Measurements from ENCODE around the gene AGFG2.
"Not testable (repeated sequence)": the region's sequence is repeated elsewhere in the genome, so short reads cannot be mapped to it uniquely, and the experiment has no call there.

AGFG2 gene

GRCh38 chr7:100519580-100519979, 19.4 kb upstream of the AGFG2 start:
- FAIRE-seq (no peak), DNase-seq (ENCODE audit: low spot score) (no peak)

GRCh38 chr7:100520138-100520537, 18.9 kb upstream of the AGFG2 start:
- no peak for DNase-seq (ENCODE audit: low spot score)
- no peak for FAIRE-seq

- DNase-seq (ENCODE audit: low spot score) = no peak
- no peak for FAIRE-seq
Observed at GRCh38 chr7:100521076-100521475, 17.9 kb upstream of the AGFG2 start.

GRCh38 chr7:100521909-100522593, 17.0 kb upstream of the AGFG2 start:
- not testable (repeated sequence) for FAIRE-seq; DNase-seq (ENCODE audit: low spot score)

- not testable (repeated sequence) for FAIRE-seq; DNase-seq (ENCODE audit: low spot score)
Observed at GRCh38 chr7:100523192-100523591, 15.8 kb upstream of the AGFG2 start.

- not testable (repeated sequence) for DNase-seq (ENCODE audit: low spot score); FAIRE-seq
Observed at GRCh38 chr7:100528108-100528866, 10.7 kb upstream of the AGFG2 start.

GRCh38 chr7:100532165-100533022, 6.6 kb upstream of the AGFG2 start:
- DNase-seq (ENCODE audit: low spot score) (no peak), FAIRE-seq (peak; percentile 32)

- FAIRE-seq; DNase-seq (ENCODE audit: low spot score): not testable (repeated sequence)
Observed at GRCh38 chr7:100535982-100536381, 3.0 kb upstream of the AGFG2 start.

GRCh38 chr7:100536695-100537094, 2.3 kb upstream of the AGFG2 start:
- FAIRE-seq; DNase-seq (ENCODE audit: low spot score): not testable (repeated sequence)

- DNase-seq (ENCODE audit: low spot score) (no peak), FAIRE-seq (no peak)
Observed at GRCh38 chr7:100538348-100538653, 702 bp upstream of the AGFG2 start.

- FAIRE-seq (no peak), DNase-seq (ENCODE audit: low spot score) (no peak)
Observed at GRCh38 chr7:100539436-100540006, 518 bp downstream of the AGFG2 start.

- DNase-seq (ENCODE audit: low spot score) = no peak
- no peak for FAIRE-seq
Observed at GRCh38 chr7:100540073-100540723, 1.2 kb downstream of the AGFG2 start.

- not testable (repeated sequence) for DNase-seq (ENCODE audit: low spot score); FAIRE-seq
Observed at GRCh38 chr7:100541309-100541708, 2.3 kb downstream of the AGFG2 start.

GRCh38 chr7:100543586-100543985, 4.6 kb downstream of the AGFG2 start:
- FAIRE-seq = no peak
- no peak for DNase-seq (ENCODE audit: low spot score)

GRCh38 chr7:100544386-100544785, 5.4 kb downstream of the AGFG2 start:
- DNase-seq (ENCODE audit: low spot score) (no peak), FAIRE-seq (no peak)

GRCh38 chr7:100544967-100545359, 6.0 kb downstream of the AGFG2 start:
- DNase-seq (ENCODE audit: low spot score) = no peak
- FAIRE-seq = no peak

- DNase-seq (ENCODE audit: low spot score) (peak; percentile 97), FAIRE-seq (peak; percentile 91)
Observed at GRCh38 chr7:100545360-100546128, 6.5 kb downstream of the AGFG2 start.

- no peak for FAIRE-seq
Observed at GRCh38 chr7:100546129-100546925, 7.3 kb downstream of the AGFG2 start.

More at GRCh38 chr7:100546129-100546925, 7.3 kb downstream of the AGFG2 start:
- DNase-seq (ENCODE audit: low spot score) = no peak
